ENCODE measurements around the gene CDKN1A.

DNA sequence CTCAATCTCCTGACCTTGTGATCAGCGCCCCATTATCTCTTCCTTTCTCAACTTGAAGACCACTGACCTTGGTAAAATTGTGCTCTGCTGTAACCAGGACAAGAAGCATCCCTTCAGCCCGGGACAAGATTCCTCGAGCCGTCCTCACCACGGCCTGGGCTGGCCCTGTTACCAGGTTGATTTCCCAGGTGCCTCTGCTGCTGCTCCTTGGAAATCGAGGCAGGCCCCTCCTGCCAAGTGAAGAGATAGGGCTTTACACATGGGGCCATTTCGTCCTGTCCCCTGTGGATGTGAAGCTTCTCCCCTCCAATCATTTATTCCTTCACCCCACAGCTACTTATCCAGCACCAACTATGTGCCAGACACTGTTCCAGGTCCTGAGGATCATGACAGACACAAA, 40.6 kb downstream of the CDKN1A start:
- TF ChIP-seq SREBF2 (IDR thresholded peaks at IDR 0.05; ENCODE audit: low read length) (no peak), POLR2A (IDR thresholded peaks at IDR 0.05; ENCODE audit: low read depth, low read length) (no peak), ZSCAN29 (IDR thresholded peaks at IDR 0.05) (no peak)
- TF ChIP-seq, protein P1, sequence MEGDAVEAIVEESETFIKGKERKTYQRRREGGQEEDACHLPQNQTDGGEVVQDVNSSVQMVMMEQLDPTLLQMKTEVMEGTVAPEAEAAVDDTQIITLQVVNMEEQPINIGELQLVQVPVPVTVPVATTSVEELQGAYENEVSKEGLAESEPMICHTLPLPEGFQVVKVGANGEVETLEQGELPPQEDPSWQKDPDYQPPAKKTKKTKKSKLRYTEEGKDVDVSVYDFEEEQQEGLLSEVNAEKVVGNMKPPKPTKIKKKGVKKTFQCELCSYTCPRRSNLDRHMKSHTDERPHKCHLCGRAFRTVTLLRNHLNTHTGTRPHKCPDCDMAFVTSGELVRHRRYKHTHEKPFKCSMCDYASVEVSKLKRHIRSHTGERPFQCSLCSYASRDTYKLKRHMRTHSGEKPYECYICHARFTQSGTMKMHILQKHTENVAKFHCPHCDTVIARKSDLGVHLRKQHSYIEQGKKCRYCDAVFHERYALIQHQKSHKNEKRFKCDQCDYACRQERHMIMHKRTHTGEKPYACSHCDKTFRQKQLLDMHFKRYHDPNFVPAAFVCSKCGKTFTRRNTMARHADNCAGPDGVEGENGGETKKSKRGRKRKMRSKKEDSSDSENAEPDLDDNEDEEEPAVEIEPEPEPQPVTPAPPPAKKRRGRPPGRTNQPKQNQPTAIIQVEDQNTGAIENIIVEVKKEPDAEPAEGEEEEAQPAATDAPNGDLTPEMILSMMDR (IDR thresholded peaks at IDR 0.05 in 2 of 3, conservative IDR thresholded peaks at IDR 0.05 in 1 of 3; ENCODE audit: control insufficient read depth in 2 of 3, extremely low read depth in 1 of 3, insufficient read depth in 1 of 3, low read depth in 3 of 3, low read length in 3 of 3), result no peak
